ENCODE data around the gene ANKZF1.

ANKZF1 gene

GRCh38 chr2:219282943-219283581 lies 53.5 kb downstream of the ANKZF1 start:
- peak; percentile 12 for DNase-seq

- no peak for DNase-seq
Observed at GRCh38 chr2:219284501-219285372, 55.1 kb downstream of the ANKZF1 start.

- DNase-seq: no peak
Observed at GRCh38 chr2:219285373-219285735, 55.7 kb downstream of the ANKZF1 start.

- DNase-seq: peak; percentile 76
Observed at GRCh38 chr2:219285894-219286425, 56.4 kb downstream of the ANKZF1 start.
